Stimulated activated CD4-positive, alpha-beta T cell treated with anti-CD3 and anti-CD28 coated beads, Interleukin-12 subunit alpha, Interleukin-12 subunit beta, amount 100 ng/mL, for 48 hours (primary cell): Measurements from ENCODE around the gene HS6ST1.
A peak's percentile ranks its signal among the peaks of the same experiment; 100 is the strongest.

Experiments
- DNase-seq, 3 donors: peaks; one replicate each; pipeline ENCODE4 v3.0.0-alpha.2; 2020; ENCODE audit warnings: low read depth in 2 of 3, low spot score in 1 of 3

The HS6ST1 gene

GRCh38 chr2:128348701-128349100, 30.0 kb upstream of the HS6ST1 start:
- no peak for DNase-seq

GRCh38 chr2:128347701-128348539, 29.3 kb upstream of the HS6ST1 start:
- no peak for DNase-seq

GRCh38 chr2:128347171-128347558, 28.5 kb upstream of the HS6ST1 start:
- DNase-seq = no peak

GRCh38 chr2:128346291-128347170, 27.9 kb upstream of the HS6ST1 start:
- no peak for DNase-seq

GRCh38 chr2:128345436-128346165, 26.9 kb upstream of the HS6ST1 start:
- no peak for DNase-seq

- no peak for DNase-seq
These were observed 25.4 kb upstream of the HS6ST1 start for GRCh38 chr2:128344101-128344500.

- no peak for DNase-seq
These were observed 24.8 kb upstream of the HS6ST1 start for GRCh38 chr2:128343459-128343858.

- DNase-seq = no peak
These were observed 23.9 kb upstream of the HS6ST1 start for GRCh38 chr2:128342550-128342949.

GRCh38 chr2:128341621-128342020, 23.0 kb upstream of the HS6ST1 start:
- DNase-seq = no peak

- no peak for DNase-seq
These were observed 13.5 kb upstream of the HS6ST1 start for GRCh38 chr2:128332091-128332634.

- no peak for DNase-seq
These were observed 11.9 kb upstream of the HS6ST1 start for GRCh38 chr2:128330583-128330982.

GRCh38 chr2:128329607-128330006, 10.9 kb upstream of the HS6ST1 start:
- peak in 1 of 3 donors; percentile 15 for DNase-seq

GRCh38 chr2:128327180-128327964, 8.7 kb upstream of the HS6ST1 start:
- no peak for DNase-seq

GRCh38 chr2:128326346-128326745, 7.7 kb upstream of the HS6ST1 start:
- DNase-seq = no peak

- no peak for DNase-seq
These were observed 7.0 kb upstream of the HS6ST1 start for GRCh38 chr2:128325611-128326181.

GRCh38 chr2:128324897-128325410, 6.3 kb upstream of the HS6ST1 start:
- no peak for DNase-seq

- DNase-seq = no peak
These were observed 5.6 kb upstream of the HS6ST1 start for GRCh38 chr2:128324008-128324896.

- no peak for DNase-seq
These were observed 4.9 kb upstream of the HS6ST1 start for GRCh38 chr2:128323555-128323931.
